Keratinocyte (primary cell): ENCODE measurements around the gene KIF5A. TPM values are rescaled to one million over a fixed set of nuclear protein-coding genes. Genes with fewer than 3 reads are reported as not detected.
"Not testable (repeated sequence)": the region's sequence is repeated elsewhere in the genome, so short reads cannot be mapped to it uniquely, and the experiment has no call there.

ENCODE experiments used
- DNase-seq: peaks from one replicate; pipeline ENCODE4 v3.0.0-alpha.2; 2011; ENCODE audit warnings: low read depth, missing footprints, low spot score
- FAIRE-seq: peaks from 2 replicates; lab custom pipeline; 2011; peaks lifted over from hg19 to GRCh38; lab: Jason Lieb, UNC
- H2AFZ ChIP-seq: 2 replicates; pipeline ENCODE4 v1.6.0; 2012; ENCODE audit warnings: low read length, control low read depth, inconsistent platforms; ENCODE audit not compliant: control insufficient read depth
- H3K27ac ChIP-seq: 2 replicates; pipeline ENCODE4 v1.5.1; 2011; ENCODE audit warnings: low read length; ENCODE audit not compliant: control insufficient read depth, insufficient read depth
- H3K27me3 ChIP-seq: 3 replicates; pipeline ENCODE4 v1.6.0; 2011; ENCODE audit warnings: low read length; ENCODE audit not compliant: control insufficient read depth, insufficient read depth; ENCODE audit errors: extremely low read depth
- H3K36me3 ChIP-seq, 2 experiments: 2 replicates in 1 of 2; 3 replicates in 1 of 2; pipeline ENCODE4 v1.5.1; 2011; ENCODE audit warnings: low read length in 2 of 2, mild to moderate bottlenecking in 1 of 2; ENCODE audit not compliant: control insufficient read depth in 2 of 2, insufficient read depth in 2 of 2; ENCODE audit errors: extremely low read depth in 1 of 2
- H3K4me1 ChIP-seq: 3 replicates; pipeline ENCODE4 v1.5.1; 2011; ENCODE audit warnings: low read length; ENCODE audit not compliant: control insufficient read depth, insufficient read depth; ENCODE audit errors: extremely low read depth
- H3K4me2 ChIP-seq: 3 replicates; pipeline ENCODE4 v1.6.0; 2011; ENCODE audit warnings: low read depth, low read length; ENCODE audit not compliant: control insufficient read depth, insufficient read depth; ENCODE audit errors: extremely low read depth
- H3K4me3 ChIP-seq, 3 experiments: fragments of 200-600 bp in 1 of 3; sonication (generic) in 1 of 3; 2 replicates in 2 of 3; 3 replicates in 1 of 3; pipeline ENCODE4 v1.5.1; 2011 to 2016; ENCODE audit warnings: low read length in 3 of 3, mild to moderate bottlenecking in 3 of 3, control low read depth in 2 of 3, inconsistent platforms in 1 of 3, low read depth in 1 of 3, mixed read lengths in 1 of 3, mixed run types in 1 of 3, moderate library complexity in 1 of 3; ENCODE audit not compliant: control insufficient read depth in 2 of 3, insufficient read depth in 2 of 3; ENCODE audit errors: extremely low read depth in 1 of 3
- H3K79me2 ChIP-seq: 2 replicates; pipeline ENCODE4 v1.6.0; 2012; ENCODE audit warnings: low read length; ENCODE audit not compliant: control insufficient read depth, insufficient read depth
- H3K9ac ChIP-seq: 3 replicates; pipeline ENCODE4 v1.6.0; 2011; ENCODE audit warnings: low read length; ENCODE audit not compliant: control insufficient read depth, insufficient read depth; ENCODE audit errors: extremely low read depth
- H3K9me1 ChIP-seq: 3 replicates; pipeline ENCODE4 v1.6.0; 2011; ENCODE audit warnings: low read length; ENCODE audit not compliant: control insufficient read depth, insufficient read depth; ENCODE audit errors: extremely low read depth
- H3K9me3 ChIP-seq: 2 replicates; pipeline ENCODE4 v1.5.1; 2012; ENCODE audit warnings: low read depth, low read length; ENCODE audit not compliant: control insufficient read depth
- H4K20me1 ChIP-seq: 3 replicates; pipeline ENCODE4 v1.6.0; 2011; ENCODE audit warnings: low read length; ENCODE audit not compliant: control insufficient read depth, insufficient read depth; ENCODE audit errors: extremely low read depth
- CTCF ChIP-seq, 3 experiments: IDR thresholded peaks in 1 of 3; conservative IDR thresholded peaks in 1 of 3; optimal IDR thresholded peaks in 1 of 3; 2 replicates in 2 of 3; 3 replicates in 1 of 3; pipeline versions ENCODE3 to v1.5.1; 2011; ENCODE audit warnings: low read length in 3 of 3, mild to moderate bottlenecking in 3 of 3, moderate library complexity in 2 of 3, control low read depth in 1 of 3, inconsistent platforms in 1 of 3; ENCODE audit not compliant: insufficient read depth in 2 of 3; ENCODE audit errors: extremely low read depth in 1 of 3
- EZH2 ChIP-seq: IDR thresholded peaks from one replicate; pipeline ENCODE4 v1.6.1; 2012; ENCODE audit warnings: inconsistent platforms, mild to moderate bottlenecking, low read length, moderate library complexity
- dilution Hi-C: fragments of 300-500 bp; cut with MboI; formaldehyde crosslinking; loops from one replicate; pipeline ENCODE4 v1.7.0; 2020; ENCODE audit warnings: low sequenced_read_pairs; ENCODE audit not compliant: extremely low pct_ligation_motif_present
- polyA plus RNA-seq, 5 experiments: library from polyadenylated mRNA; depleted of rRNA in 3 of 5; stranded (reverse) in 3 of 5; stranded (forward) in 1 of 5; unstranded in 1 of 5; fragments of >200 nt; gene quantifications; 1 replicate in 1 of 5; 2 replicates in 3 of 5; 3 replicates in 1 of 5; pipeline versions ENCODE4 v1.2.1 to v1.2.3, GENCODE V29; 2011 to 2012; ENCODE audit warnings: missing spikeins in 2 of 5, low read depth in 1 of 5, low replicate concordance in 1 of 5

Gene KIF5A
- polyA plus RNA-seq, 1 donor (not counting 4 experiments of a cell fraction or from before 2014, with no cell fraction given) = 0.05 TPM

DNA sequence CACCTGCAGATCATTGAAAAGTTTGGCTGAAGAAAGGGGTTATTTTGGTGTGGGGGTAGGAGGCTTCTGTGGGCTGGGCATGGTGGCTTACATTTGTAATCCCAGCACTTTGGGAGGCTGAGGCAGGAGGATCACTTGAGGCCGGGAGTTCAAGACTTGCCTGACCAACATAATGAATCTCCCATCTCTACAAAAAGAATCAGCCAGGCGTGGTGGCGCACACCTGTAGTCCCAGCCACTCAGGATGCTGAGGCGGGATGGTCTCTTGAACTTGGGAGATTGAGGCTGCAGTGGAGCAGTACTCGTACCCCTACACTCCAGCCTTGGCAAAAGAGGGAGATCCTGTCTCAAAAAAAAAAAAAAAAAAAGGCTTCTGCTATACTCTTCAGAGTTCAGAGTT is 36.6 kb upstream of the KIF5A start:
- Histone ChIP-seq H3K9me3 (no peaks in the 10 kb centered on the region), H3K27ac (no peak overlapping the region), H3K4me1 (peaks cover 12% of the 10 kb centered on the region), H3K9me1 (no peaks in the 10 kb centered on the region), H4K20me1 (peaks cover 13% of the 10 kb centered on the region), H3K36me3 (peaks cover 43 to 53% of the 10 kb centered on the region in 2 experiments), H3K4me2 (no peak overlapping the region), H2AFZ (no peak overlapping the region), H3K4me3 (no peak overlapping the region), H3K27me3 (no peaks in the 10 kb centered on the region), H3K9ac (no peak overlapping the region), H3K79me2 (peaks cover 3% of the 10 kb centered on the region)
- dilution Hi-C loops = no loop called here
- TF ChIP-seq EZH2 (no peak), CTCF (optimal IDR thresholded peaks at IDR 0.05 in 1 of 3, IDR thresholded peaks at IDR 0.05 in 1 of 3, conservative IDR thresholded peaks at IDR 0.05 in 1 of 3; ENCODE audit: extremely low read depth in 1 of 3, insufficient read depth in 2 of 3, low read length in 3 of 3) (no peak)
- FAIRE-seq (no peak), DNase-seq (no peak)

DNA sequence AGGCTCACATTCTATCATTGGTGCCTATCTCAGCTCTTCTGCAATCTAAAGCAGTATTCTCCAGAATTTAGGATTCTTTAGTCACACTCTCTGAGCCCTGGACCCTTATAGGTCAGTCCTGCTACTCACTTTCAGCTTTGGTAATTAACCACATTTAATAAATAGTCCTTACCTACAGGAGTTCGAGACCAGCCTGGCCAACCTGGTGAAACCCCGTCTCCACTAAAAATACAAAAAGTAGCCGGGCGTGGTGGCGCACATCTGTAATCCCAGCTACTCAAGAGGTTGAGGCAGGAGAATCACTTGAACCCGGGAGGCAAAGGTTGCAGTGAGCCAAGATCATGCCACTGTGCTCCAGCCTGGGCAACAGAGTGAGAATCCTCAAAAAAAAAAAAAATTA is 36.2 kb upstream of the KIF5A start:
- peaks cover 13% of the 10 kb centered on the region for H4K20me1 ChIP-seq
- H3K27ac ChIP-seq = not testable (repeated sequence)

GRCh38 chr12:57514246-57514645 is 35.6 kb upstream of the KIF5A start:
- H3K9me1 ChIP-seq, H3K4me3 ChIP-seq, H3K27ac ChIP-seq, H3K4me2 ChIP-seq, H3K9me3 ChIP-seq, DNase-seq, dilution Hi-C loops, H2AFZ ChIP-seq, H3K27me3 ChIP-seq, H3K9ac ChIP-seq, FAIRE-seq: not testable (repeated sequence)
- H4K20me1 ChIP-seq = peaks cover 18% of the 10 kb centered on the region
- H3K36me3 ChIP-seq = peaks cover 43 to 60% of the 10 kb centered on the region in 2 experiments
- peaks cover 11% of the 10 kb centered on the region for H3K79me2 ChIP-seq
- H3K4me1 ChIP-seq = peaks cover 17% of the 10 kb centered on the region

More for the DNA sequence above, 36.2 kb upstream of the KIF5A start:
- H3K27me3 ChIP-seq, H3K4me2 ChIP-seq, H3K4me3 ChIP-seq, H3K9me1 ChIP-seq, H2AFZ ChIP-seq, dilution Hi-C loops, H3K9me3 ChIP-seq, H3K9ac ChIP-seq, FAIRE-seq, H3K79me2 ChIP-seq, DNase-seq: not testable (repeated sequence)
- H3K36me3 ChIP-seq = peaks cover 43 to 55% of the 10 kb centered on the region in 2 experiments
- H3K4me1 ChIP-seq = peaks cover 13% of the 10 kb centered on the region
